Fibroblast of the conjunctiva (primary cell): Measurements from ENCODE around the gene IQCK.
A peak's percentile ranks its signal among the peaks of the same experiment; 100 is the strongest.

Experiments
- DNase-seq: peaks from one replicate; pipeline ENCODE4 v3.0.0-alpha.2; 2010; ENCODE audit warnings: low read depth

Gene IQCK

DNA sequence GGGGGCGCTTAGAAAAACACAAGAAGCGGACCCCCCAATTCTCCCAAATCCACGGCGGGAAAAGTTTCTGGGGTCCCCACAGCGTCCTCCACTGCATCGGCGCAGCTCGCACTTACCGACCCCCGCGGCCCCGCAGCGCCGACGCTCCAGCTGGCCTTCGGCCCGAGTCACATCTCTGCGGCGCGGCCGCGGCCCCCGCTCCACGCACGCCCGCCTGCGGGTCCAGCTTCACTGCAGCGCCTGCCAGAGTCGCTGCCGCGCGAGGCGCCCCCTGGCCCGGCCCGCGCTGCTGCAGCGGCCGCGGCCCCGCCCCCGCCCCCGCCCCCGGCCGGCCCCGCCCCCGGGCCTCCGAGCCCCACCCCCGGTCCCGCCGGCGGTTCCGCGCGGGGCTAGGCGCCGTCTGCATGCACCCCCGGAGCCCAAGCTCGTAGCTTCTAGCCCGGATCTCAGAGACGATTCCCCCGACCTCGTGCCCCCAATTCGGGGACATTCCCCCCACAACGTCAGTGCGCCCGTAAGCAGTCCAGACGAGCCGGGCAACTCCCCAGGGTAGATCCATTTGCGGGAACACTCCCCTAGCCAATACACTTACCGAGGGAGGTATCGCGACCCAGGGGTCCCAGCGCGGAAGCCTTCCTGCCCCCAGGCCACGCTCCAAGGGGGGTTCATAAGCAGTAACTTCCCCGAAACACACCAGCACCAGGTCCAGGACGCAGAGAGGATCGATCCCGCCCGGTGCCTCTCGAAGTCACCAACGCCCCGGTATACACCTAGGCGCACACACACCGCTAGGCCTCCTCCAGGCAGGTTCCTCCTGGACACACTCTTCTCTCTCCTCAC is 166.8 kb downstream of the IQCK start, which contains the start of gene GPRC5B:
Gene GPRC5B (minus strand): TSS at position 238 of the 840 bp plus-strand sequence. CDS start 12,003 bp downstream, outside the sequence.
- DNase-seq, result no peak

DNA sequence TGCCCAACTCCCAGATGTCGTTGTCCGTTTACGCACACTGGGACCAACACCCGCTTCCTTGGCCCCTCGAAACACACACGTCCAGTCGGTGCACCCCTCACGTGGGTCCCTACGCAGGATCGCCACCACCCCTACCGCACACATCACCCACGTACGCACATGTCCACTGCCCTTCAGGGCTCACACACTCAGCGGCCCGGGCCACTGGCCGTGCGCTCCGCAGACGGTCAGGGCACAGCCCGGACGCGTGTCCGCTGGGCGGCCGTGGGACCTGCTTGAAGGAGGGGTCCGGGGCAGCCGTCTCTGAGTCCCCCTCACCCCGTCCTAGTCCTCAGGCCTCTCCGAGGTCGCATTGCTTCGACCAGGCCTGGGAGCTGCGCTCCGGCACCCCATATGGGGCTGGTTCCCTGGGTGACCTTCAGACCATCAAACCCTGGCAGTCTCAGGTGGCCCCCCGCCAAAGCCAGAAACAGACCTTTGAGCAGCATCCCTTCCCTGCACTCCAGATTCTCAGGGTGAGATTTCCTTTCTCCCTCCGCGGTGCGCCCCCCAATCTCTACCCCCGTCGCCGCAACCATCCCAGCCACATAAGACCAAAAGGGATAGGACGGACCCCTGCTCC is 167.5 kb downstream of the IQCK start:
- DNase-seq, result no peak

DNA sequence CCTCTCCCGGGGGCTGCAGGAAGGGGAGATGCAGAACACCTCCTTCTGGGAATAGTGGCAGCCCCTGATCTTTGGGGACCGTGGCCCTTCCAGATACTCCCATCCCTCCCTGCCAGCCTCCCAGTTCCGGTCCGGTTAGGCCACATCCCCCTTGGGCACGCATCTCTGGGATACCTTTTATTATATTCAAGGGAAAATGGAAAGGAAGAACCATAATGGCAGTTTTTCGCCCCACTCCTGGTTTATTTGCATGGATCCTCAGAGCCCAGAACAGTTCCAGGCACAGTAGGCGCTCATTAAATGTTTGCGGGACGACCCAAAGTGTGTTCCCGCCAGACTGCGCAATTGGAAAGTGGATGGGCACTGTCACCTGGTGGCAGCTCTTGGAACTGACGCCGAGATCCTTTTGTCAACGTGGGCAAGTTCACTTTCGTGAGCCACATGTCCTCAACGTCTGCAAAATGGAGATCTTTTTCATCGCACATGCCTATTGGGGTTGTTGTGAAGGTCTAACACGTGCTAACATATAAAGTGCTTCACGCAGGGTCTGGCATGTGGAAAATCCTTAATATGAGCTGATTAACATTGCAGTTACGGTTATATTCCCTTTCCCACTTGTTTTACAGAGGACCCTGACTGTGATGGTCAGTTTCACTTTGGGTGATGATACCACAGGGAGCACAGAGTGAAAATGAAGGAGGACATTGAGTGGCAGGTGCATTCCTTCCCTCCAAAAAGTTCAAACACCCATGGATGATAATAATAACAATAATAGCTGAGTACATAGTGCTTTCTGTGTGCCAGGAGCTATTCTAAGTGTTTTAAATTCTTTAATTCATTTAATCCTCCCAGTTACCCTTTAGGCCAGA is 168.2 kb downstream of the IQCK start:
- peak; percentile 56 for DNase-seq

DNA sequence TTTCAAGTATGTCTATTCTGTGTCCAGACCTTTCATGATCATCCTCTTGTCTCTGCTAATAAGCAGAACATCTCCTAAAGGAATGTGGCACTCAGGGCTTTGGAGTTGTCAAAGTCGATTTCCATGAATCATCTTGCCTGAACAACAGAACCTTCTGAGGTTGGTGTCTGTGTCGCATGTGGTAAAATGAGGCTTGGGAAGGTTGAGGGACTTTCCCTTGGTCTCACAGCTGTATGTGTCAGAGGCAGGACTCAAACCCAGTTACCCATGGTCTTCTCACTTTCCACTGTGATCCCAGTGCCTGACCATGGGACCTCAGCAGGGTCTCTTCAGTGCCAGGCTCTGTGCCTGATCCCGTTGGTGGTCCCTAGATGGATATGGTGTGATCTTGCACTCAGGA is 170.8 kb downstream of the IQCK start:
- no peak for DNase-seq

DNA sequence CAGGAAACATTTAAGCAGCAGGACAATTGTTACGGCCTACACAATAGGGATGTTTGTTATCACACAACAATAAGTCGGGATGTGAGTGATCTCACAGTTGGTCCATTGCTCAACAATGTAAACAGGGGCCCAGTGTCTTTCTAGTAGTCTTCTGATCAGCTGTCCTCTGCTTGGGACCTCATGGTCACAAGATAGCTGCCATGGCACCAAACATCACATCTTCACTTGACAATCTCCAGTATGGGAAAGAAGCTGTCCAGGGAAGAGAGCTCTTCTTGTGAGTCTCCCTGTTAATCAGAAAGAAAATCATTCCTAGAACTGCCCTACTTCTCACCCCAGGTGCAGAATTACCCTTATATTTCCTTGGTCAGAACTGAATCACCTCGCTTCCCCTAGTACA is 172.8 kb downstream of the IQCK start:
- no peak for DNase-seq

DNA sequence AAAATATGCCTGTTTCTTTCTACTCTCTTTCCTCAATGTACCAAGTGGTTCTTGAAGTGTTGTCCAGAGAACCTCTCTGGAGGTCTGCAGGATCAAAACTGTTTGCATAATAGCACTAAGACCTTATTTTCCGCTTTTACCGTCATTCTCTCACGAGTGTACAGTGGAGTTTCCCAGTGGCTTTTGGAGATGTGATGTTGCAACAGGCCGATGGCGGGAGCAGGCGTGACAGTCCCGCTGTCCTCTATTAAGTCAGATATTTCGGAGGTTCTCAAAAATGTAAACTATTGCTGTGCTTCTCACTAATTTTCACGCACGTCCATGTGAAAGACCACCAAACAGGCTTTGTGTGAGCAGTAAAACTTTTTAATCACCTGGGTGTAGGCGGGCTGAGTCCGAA is 174.8 kb downstream of the IQCK start:
- DNase-seq, result no peak

DNA sequence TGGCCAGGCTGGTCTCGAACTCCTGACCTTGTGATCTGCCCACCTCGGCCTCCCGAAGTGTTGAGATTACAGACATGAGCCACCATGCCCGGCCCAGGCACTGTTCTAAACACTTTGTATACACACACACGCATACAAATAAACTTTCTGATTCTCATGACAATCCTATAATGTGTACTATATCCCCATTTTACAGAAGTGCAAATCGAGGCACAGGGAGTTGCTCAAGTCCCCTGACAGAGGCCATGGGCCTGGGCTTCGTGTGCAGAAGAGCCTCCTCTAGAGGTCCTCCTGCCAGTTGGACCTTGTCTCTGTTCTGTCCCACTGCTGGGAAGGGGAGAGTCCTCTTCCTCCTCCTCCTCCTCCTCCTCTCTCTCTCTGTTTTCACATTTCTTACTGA is 176.5 kb downstream of the IQCK start:
- no peak for DNase-seq

DNA sequence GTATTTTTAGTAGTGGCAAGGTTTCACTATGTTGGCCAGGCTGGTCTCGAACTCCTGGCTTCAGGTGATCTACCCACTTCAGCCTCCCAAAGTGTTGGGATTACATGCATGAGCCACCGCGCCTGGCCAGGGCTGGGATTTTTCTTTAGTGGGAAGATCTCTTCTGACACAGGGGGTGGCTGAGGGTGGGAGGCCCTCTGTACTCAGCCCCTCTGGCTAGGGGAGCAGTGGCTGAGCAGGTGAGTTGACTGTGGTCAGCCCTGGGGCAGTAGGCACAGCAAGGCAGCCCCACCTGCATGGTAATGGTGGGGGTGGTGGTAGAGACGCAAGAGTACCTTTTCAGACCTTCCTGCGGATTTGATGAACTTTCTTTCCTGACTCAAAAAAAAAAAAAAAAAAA is 178.9 kb downstream of the IQCK start:
- no peak for DNase-seq

DNA sequence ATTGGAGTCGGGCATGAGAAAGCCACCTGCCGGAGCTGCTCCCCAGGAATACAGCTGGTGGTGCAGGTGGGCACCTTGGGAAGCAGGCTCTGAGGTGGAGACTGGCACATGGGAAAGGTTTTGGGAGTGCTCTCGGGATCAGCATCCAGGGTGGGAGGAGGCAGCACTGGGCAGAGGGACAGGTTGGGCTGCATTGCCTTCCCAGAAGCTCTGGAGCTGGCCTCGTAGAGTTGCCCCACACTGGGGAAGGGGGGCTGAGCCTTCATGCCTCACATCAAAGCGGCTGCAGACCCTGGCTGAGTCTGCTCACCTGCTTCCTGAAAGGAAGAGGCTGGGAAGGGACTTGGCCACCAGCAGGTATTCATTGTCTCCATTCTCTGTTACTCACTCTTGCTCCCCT is 180.1 kb downstream of the IQCK start:
- no peak for DNase-seq

DNA sequence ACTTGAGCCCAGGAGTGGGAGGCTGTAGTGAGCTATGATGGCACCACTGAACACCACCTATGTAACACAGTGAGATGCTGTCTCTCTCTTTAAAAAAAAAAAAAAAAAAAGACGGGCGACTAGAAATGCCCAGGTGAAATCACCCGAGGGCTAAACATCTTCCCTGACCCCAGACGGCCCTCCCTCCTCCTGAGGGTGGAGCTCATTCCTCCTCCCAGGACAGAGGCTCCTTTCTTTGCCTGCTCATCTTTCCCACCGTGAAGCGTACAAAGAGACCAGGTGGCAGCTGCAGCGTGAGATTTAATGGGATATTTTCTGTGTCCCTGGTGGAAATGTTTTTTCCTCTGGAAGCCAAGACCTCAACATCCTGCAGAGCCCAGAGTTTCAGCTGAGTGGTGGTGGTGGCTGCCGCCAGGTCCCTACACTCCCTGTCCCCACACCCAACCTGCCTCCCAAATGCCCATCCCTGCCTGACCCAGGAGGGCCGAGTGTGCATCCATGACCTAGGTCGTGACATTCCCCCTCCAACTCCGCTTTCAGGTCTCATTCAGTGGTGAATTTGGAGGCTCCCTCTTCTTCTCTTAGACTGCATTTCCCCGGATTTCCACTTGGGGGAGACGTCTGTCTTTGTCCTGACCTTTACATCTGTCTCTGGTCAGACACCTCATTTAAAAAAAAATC is 181.0 kb downstream of the IQCK start:
- DNase-seq, result peak; percentile 32

DNA sequence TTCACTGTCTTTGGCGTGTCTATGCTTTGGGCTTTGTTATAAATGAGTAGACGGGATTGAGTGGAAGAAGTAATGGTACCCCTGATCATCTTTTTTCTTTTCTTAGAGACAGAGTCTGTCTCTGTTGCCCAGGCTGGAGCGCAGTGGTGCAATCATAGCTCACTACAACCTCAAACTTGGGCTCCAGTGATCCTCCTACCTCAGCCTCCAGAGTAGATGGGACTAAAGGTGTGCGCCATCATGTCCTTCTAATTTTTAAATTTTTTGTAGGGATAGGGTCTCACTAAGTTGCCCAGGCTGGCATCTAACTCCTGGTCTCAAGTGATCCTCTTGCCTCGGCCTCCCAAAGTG is 181.5 kb downstream of the IQCK start:
- no peak for DNase-seq

DNA sequence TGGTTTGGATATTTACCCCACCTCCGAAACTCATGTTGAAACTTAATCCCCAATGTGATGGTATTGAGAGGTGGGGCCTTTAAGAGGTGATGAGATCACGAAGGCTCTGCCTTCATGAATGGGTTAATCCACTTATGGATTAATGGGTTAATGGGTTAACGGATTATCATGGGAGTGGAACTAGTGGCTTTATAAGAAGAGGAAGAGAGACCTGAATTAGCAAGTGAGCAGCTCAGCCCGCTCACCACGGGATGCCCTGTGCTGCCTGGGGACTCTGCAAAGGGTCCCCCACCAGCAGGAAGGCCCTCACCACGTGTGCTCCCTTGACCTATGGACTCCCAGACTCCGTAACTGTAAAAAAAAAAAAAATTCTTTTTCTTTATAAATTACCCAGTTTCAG is 183.1 kb downstream of the IQCK start:
- no peak for DNase-seq

DNA sequence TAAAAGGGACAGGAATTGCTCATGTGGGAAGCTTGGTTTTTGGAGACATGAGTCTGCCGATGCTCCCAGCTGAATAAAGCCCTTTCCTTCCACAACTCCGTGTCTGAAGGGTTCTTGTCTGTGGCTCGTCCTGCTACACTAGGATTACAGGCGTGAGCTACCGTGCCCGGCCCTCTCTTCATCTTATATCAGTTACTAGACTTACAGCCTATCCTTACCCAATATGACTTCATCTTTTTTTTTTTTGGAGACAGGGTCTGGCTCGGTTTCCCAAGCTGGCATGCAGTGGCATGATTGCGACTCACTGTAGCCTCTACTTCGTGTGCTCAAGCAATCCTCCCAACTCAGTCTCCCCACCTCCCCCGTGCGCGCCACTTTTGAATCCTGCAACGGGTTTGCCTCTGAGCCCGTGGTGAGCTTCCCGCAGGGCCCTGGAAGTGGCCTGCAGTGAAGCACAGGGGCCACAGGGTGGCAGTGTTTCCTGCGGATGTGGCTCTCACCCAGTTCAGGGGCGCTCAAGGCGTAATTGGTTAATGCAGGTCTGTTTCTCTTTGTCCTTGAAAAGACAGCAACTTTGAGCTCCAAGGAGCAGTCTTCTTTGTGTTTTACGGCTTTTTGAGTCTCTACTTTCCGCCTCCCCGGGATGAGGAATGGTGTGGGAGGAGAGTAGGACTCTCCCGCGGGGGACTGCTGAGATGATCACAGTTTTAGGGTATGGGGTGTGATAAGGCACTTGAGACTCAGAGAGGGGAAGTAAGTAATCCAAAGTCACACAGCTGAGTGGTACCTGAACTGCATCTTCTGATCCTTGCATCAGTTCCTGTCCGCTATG is 189.3 kb downstream of the IQCK start:
- peak; percentile 43 for DNase-seq
